GM12892 (cell line): ENCODE results near the gene SDF2.

Experiments
- POLR2A ChIP-seq: IDR thresholded peaks from 2 replicates; pipeline ENCODE4 v1.6.1; 2011; ENCODE audit warnings: low read depth, low read length, control low read depth
- POLR2AphosphoS5 ChIP-seq: IDR thresholded peaks from 2 replicates; pipeline ENCODE4 v1.6.1; 2011; ENCODE audit warnings: low read depth, low read length, control low read depth
- TAF1 ChIP-seq: IDR thresholded peaks from 2 replicates; pipeline ENCODE4 v1.6.1; 2011; ENCODE audit warnings: low read depth, mild to moderate bottlenecking, control low read depth, low read length, borderline replicate concordance

DNA sequence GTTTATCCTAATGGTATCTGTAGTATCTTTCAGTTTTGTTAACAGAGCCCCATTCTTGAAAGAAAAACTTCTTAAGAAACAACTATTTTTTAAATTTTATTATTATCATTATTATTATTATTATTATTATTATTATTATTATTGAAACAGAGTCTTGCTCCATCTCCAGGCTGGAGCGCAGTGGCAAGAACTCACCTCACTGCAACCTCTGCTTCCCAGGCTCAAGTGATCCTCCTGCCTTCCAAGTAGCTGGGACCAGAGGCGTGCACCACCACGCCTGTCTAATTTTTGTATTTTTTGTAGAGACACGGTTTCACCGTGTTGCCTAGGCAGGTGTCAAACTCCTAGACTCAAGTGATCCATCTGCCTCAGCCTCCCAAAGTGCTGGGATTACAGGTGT, 23.7 kb upstream of the SDF2 start:
- TF ChIP-seq POLR2AphosphoS5: no peak
- TF ChIP-seq POLR2A: no peak
- TF ChIP-seq TAF1: no peak
